GM12878 (cell line): Measurements from ENCODE around the gene BMP15. TPM values are rescaled to one million over a fixed set of nuclear protein-coding genes. Genes with fewer than 3 reads are reported as not detected.

ENCODE experiments used
- ATAC-seq: fragments of 200-7000 bp; cut with Tn5 transposase; 3 replicates; pipeline ENCODE4 v1.9.1; 2020; ENCODE audit warnings: mild to moderate bottlenecking, moderate library complexity
- BruUV-seq: library from RNA; stranded (reverse); fragments of 400-500 nt; replicated peaks from 2 replicates; lab custom pipeline; 2021; lab: Mats Ljungman, UMichigan
- CTCF ChIA-PET: fragments of 300-600 bp; sonication (Branson Sonifier 250); formaldehyde crosslinking; extraction: SDS; loops from one replicate; lab custom pipeline; 2021; ENCODE audit warnings: inconsistent platforms; lab: Yijun Ruan, JAX
- POLR2A ChIA-PET: fragments of 350-600 bp; formaldehyde crosslinking; extraction: SDS; loops from one replicate; lab custom pipeline; 2021; ENCODE audit warnings: inconsistent platforms; lab: Charles Lee
- RAD21 ChIA-PET: fragments of 300-600 bp; sonication (Branson Sonifier 250); formaldehyde crosslinking; loops from one replicate; lab custom pipeline; 2023; ENCODE audit warnings: antibody characterized with exemption; ENCODE audit not compliant: unreplicated experiment; lab: Charles Lee
- SMC1A ChIA-PET: fragments of 300-600 bp; sonication (Branson Sonifier 250); formaldehyde crosslinking; loops from one replicate; lab custom pipeline; 2023; ENCODE audit not compliant: unreplicated experiment, uncharacterized antibody; lab: Charles Lee
- DNase-seq: peaks from one replicate; pipeline ENCODE4 v3.0.0-alpha.2; 2011; ENCODE audit warnings: low read depth, low spot score
- FAIRE-seq: peaks from 3 replicates; lab custom pipeline; 2011; peaks lifted over from hg19 to GRCh38; lab: Jason Lieb, UNC
- H2AFZ ChIP-seq: 2 replicates; pipeline ENCODE4 v1.6.0; 2011; ENCODE audit warnings: low read depth, low read length, control low read depth; ENCODE audit not compliant: control insufficient read depth
- H3K27ac ChIP-seq: 2 replicates; pipeline ENCODE4 v1.5.1; 2011; ENCODE audit warnings: control low read depth; ENCODE audit not compliant: control insufficient read depth, insufficient read depth
- H3K27me3 ChIP-seq, 2 experiments: replicated peaks in 1 of 2; 2 replicates each; pipeline versions ENCODE4 v1.6.0 to v1.6.1; 2011; ENCODE audit warnings: low read length in 1 of 2; ENCODE audit not compliant: control insufficient read depth in 2 of 2, insufficient read depth in 2 of 2
- H3K36me3 ChIP-seq, 2 experiments: 2 replicates each; pipeline ENCODE4 v1.5.1; 2011; ENCODE audit warnings: low read length in 1 of 2; ENCODE audit not compliant: control insufficient read depth in 2 of 2, insufficient read depth in 2 of 2
- H3K4me1 ChIP-seq: 2 replicates; pipeline ENCODE4 v1.6.1; 2011; ENCODE audit warnings: mild to moderate bottlenecking, low read length, moderate library complexity, mixed read lengths; ENCODE audit not compliant: control insufficient read depth, insufficient read depth
- H3K4me2 ChIP-seq: 2 replicates; pipeline ENCODE4 v1.6.0; 2011; ENCODE audit warnings: control low read depth; ENCODE audit not compliant: control insufficient read depth, insufficient read depth
- H3K4me3 ChIP-seq: fragments of 200-600 bp; sonication (generic); 2 replicates; pipeline ENCODE4 v1.5.1; 2016
- H3K79me2 ChIP-seq: 2 replicates; pipeline ENCODE4 v1.6.0; 2011; ENCODE audit warnings: low read length; ENCODE audit not compliant: control insufficient read depth, insufficient read depth
- H3K9ac ChIP-seq: 2 replicates; pipeline ENCODE4 v1.8.0; 2011; ENCODE audit warnings: low read length, control low read depth, mixed read lengths; ENCODE audit not compliant: control insufficient read depth, insufficient read depth
- H3K9me3 ChIP-seq: replicated peaks from 3 replicates; pipeline ENCODE4 v1.5.1; 2011; ENCODE audit warnings: mild to moderate bottlenecking, low read length; ENCODE audit not compliant: control insufficient read depth, insufficient read depth
- H4K20me1 ChIP-seq: 2 replicates; pipeline ENCODE4 v1.6.0; 2011; ENCODE audit not compliant: control insufficient read depth, insufficient read depth
- CREB1 ChIP-seq: IDR thresholded peaks from 2 replicates; pipeline ENCODE4 v1.6.1; 2012; ENCODE audit warnings: low read depth, mild to moderate bottlenecking, inconsistent platforms
- HCFC1 ChIP-seq: fragments of 150-350 bp; IDR thresholded peaks from 2 replicates; pipeline ENCODE4 v1.6.1; 2014; ENCODE audit warnings: low read length
- IKZF2 ChIP-seq, 2 experiments: fragments of 450-650 bp; IDR thresholded peaks; 2 replicates each; pipeline ENCODE4 v1.6.1; 2017; ENCODE audit warnings: mild to moderate bottlenecking in 2 of 2, moderate library complexity in 2 of 2
- MEF2A ChIP-seq: IDR thresholded peaks from 2 replicates; pipeline ENCODE4 v1.6.1; 2011; ENCODE audit warnings: low read depth, mild to moderate bottlenecking, low read length, moderate library complexity; ENCODE audit not compliant: insufficient read depth
- MTA3 ChIP-seq: IDR thresholded peaks from 2 replicates; pipeline ENCODE4 v1.6.1; 2012; ENCODE audit warnings: low read length, inconsistent platforms, borderline replicate concordance
- RCOR1 ChIP-seq: conservative IDR thresholded peaks from 2 replicates; pipeline ENCODE4 v1.6.1; 2012; ENCODE audit warnings: low read depth, low read length, improper control_type of control experiment
- SREBF1 ChIP-seq: IDR thresholded peaks from 2 replicates; pipeline ENCODE4 v1.6.1; 2012; ENCODE audit warnings: mild to moderate bottlenecking, low read length
- ZNF384 ChIP-seq: IDR thresholded peaks from 2 replicates; pipeline ENCODE4 v1.6.1; 2012; ENCODE audit warnings: low read depth, mild to moderate bottlenecking, low read length, improper control_type of control experiment, borderline replicate concordance
- WGBS: methylation state at CpG from one replicate; pipeline ENCODE4 v1.1.6; 2016; ENCODE audit warnings: low lambda C conversion rate; ENCODE audit not compliant: insufficient replicate concordance, insufficient coverage; ENCODE audit errors: missing lambda C conversion rate; 5-methylcytosine and 5-hydroxymethylcytosine counted together
- in situ Hi-C: fragments of 300-500 bp; cut with MboI; formaldehyde crosslinking; loops from 9 replicates; pipeline ENCODE4 v1.14.3; 2018; ENCODE audit warnings: mixed read lengths
- intact Hi-C: fragments of 100-400 bp; cut with micrococcal nuclease; formaldehyde crosslinking; loops from one replicate; pipeline ENCODE4 v1.14.2; 2022; ENCODE audit not compliant: unreplicated experiment
- polyA plus RNA-seq, 11 experiments: library from polyadenylated mRNA; depleted of rRNA in 4 of 11; unstranded in 6 of 11; stranded (reverse) in 5 of 11; fragments of >200 nt; fragmentation: Nextera tagmentation in 4 of 11; fragmentation: Illumina TruSeq in 1 of 11; extraction: Ambion mirVana in 4 of 11; extraction: Trizol in 1 of 11; gene quantifications; 1 replicate in 1 of 11; 2 replicates in 10 of 11; pipeline versions ENCODE4 v1.2.1 to v1.2.3, GENCODE V29; 2011 to 2016; ENCODE audit warnings: inconsistent platforms in 2 of 11, missing spikeins in 2 of 11, low read depth in 1 of 11
- total RNA-seq, 4 experiments: library from RNA; depleted of rRNA in 3 of 4; stranded (reverse); fragments of >200 nt in 3 of 4; fragmentation: Illumina TruSeq in 1 of 4; extraction: Trizol in 1 of 4; gene quantifications; 2 replicates each; pipeline versions ENCODE4 v1.2.1 to v1.2.3, GENCODE V29; 2013 to 2021
- TF ChIP-seq, protein P1 (sequence below): fragments of 450-650 bp; conservative IDR thresholded peaks from 2 replicates; pipeline ENCODE4 v1.6.1; 2017; ENCODE audit warnings: mild to moderate bottlenecking, moderate library complexity
- TF ChIP-seq, protein P2 (sequence below): fragments of 450-650 bp; IDR thresholded peaks from 2 replicates; pipeline ENCODE4 v1.6.1; 2018; ENCODE audit warnings: mild to moderate bottlenecking, low read depth, moderate library complexity; ENCODE audit not compliant: partially characterized antibody
- TF ChIP-seq, protein P3 (sequence below): IDR thresholded peaks from 2 replicates; pipeline ENCODE4 v1.6.1; 2012; ENCODE audit warnings: improper control_type of control experiment, low read depth, low read length; ENCODE audit not compliant: insufficient replicate concordance

The BMP15 gene
- total and polyA plus RNA-seq, 10 of the 15 experiments (the other 5 are each of a cell fraction or from before 2014, with no cell fraction given) = not detected

DNA sequence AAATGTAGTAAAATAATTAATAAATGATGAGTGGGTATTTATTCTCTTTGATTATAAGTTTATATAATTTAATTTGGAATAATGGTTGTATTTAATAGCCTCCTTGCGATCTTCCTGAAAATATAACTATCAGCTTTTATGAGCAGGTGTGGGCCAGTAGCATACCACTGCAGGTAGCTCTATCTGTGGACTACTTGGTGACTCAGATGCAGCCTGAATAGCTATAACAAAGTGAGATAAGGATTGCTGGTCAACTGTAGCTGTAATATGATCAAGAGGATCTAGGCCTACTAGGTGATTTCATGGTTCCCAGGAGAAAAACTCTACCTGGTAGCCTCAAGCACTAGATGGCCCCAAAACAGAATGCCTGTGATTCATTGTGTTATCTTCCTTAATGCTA is 47.1 kb upstream of the BMP15 start (continued):
- TF ChIP-seq CREB1 (no peak), ZNF384 (no peak), RCOR1 (no peak), MEF2A (no peak)
- TF ChIP-seq, protein P1, sequence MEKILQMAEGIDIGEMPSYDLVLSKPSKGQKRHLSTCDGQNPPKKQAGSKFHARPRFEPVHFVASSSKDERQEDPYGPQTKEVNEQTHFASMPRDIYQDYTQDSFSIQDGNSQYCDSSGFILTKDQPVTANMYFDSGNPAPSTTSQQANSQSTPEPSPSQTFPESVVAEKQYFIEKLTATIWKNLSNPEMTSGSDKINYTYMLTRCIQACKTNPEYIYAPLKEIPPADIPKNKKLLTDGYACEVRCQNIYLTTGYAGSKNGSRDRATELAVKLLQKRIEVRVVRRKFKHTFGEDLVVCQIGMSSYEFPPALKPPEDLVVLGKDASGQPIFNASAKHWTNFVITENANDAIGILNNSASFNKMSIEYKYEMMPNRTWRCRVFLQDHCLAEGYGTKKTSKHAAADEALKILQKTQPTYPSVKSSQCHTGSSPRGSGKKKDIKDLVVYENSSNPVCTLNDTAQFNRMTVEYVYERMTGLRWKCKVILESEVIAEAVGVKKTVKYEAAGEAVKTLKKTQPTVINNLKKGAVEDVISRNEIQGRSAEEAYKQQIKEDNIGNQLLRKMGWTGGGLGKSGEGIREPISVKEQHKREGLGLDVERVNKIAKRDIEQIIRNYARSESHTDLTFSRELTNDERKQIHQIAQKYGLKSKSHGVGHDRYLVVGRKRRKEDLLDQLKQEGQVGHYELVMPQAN = no peak
- TF ChIP-seq, all 136 proteins: peak for 0

DNA sequence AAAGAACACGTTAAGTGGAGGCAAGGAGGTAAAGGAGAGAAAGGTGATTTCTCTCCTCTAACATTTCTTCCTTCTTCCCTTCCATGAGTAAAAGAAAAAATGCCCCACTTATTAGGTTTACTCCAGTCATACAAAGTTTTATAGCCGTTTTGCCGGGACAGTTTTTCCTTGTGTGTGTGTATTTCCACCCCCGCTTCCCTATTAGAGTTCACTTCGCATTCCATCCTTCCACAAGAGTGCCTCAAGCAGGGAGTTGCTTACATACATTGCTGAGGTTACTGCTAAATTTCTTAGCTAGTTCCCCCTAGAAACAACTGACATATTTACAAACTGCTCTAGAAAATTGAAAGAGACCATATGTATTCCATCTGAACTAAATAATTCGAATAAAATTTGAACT is 45.2 kb upstream of the BMP15 start:
- DNase-seq = no peak
- Histone ChIP-seq H3K27me3 (no peaks in the 10 kb centered on the region), H3K4me1 (no peaks in the 10 kb centered on the region), H3K4me3 (no peak overlapping the region), H3K36me3 (no peaks in the 10 kb centered on the region), H3K27ac (no peak overlapping the region), H3K9ac (no peak overlapping the region), H3K79me2 (no peaks in the 10 kb centered on the region), H3K9me3 (no peaks in the 10 kb centered on the region), H4K20me1 (no peaks in the 10 kb centered on the region), H3K4me2 (no peak overlapping the region), H2AFZ (no peak overlapping the region)
- WGBS = 20% methylated on average over 6 of the region's 6 CpGs
- CTCF ChIA-PET = interaction anchor here (1.4 kb wide), 1 partner anchor 38 kb away, joined by 3 read pairs; no protein-coding TSS in a partner anchor
- TF ChIP-seq MTA3 (no peak), HCFC1 (no peak), SREBF1 (no peak), IKZF2 (IDR thresholded peaks at IDR 0.05) (no peak)
- TF ChIP-seq, protein P2, sequence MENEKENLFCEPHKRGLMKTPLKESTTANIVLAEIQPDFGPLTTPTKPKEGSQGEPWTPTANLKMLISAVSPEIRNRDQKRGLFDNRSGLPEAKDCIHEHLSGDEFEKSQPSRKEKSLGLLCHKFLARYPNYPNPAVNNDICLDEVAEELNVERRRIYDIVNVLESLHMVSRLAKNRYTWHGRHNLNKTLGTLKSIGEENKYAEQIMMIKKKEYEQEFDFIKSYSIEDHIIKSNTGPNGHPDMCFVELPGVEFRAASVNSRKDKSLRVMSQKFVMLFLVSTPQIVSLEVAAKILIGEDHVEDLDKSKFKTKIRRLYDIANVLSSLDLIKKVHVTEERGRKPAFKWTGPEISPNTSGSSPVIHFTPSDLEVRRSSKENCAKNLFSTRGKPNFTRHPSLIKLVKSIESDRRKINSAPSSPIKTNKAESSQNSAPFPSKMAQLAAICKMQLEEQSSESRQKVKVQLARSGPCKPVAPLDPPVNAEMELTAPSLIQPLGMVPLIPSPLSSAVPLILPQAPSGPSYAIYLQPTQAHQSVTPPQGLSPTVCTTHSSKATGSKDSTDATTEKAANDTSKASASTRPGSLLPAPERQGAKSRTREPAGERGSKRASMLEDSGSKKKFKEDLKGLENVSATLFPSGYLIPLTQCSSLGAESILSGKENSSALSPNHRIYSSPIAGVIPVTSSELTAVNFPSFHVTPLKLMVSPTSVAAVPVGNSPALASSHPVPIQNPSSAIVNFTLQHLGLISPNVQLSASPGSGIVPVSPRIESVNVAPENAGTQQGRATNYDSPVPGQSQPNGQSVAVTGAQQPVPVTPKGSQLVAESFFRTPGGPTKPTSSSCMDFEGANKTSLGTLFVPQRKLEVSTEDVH = no peak
- TF ChIP-seq, protein P3, sequence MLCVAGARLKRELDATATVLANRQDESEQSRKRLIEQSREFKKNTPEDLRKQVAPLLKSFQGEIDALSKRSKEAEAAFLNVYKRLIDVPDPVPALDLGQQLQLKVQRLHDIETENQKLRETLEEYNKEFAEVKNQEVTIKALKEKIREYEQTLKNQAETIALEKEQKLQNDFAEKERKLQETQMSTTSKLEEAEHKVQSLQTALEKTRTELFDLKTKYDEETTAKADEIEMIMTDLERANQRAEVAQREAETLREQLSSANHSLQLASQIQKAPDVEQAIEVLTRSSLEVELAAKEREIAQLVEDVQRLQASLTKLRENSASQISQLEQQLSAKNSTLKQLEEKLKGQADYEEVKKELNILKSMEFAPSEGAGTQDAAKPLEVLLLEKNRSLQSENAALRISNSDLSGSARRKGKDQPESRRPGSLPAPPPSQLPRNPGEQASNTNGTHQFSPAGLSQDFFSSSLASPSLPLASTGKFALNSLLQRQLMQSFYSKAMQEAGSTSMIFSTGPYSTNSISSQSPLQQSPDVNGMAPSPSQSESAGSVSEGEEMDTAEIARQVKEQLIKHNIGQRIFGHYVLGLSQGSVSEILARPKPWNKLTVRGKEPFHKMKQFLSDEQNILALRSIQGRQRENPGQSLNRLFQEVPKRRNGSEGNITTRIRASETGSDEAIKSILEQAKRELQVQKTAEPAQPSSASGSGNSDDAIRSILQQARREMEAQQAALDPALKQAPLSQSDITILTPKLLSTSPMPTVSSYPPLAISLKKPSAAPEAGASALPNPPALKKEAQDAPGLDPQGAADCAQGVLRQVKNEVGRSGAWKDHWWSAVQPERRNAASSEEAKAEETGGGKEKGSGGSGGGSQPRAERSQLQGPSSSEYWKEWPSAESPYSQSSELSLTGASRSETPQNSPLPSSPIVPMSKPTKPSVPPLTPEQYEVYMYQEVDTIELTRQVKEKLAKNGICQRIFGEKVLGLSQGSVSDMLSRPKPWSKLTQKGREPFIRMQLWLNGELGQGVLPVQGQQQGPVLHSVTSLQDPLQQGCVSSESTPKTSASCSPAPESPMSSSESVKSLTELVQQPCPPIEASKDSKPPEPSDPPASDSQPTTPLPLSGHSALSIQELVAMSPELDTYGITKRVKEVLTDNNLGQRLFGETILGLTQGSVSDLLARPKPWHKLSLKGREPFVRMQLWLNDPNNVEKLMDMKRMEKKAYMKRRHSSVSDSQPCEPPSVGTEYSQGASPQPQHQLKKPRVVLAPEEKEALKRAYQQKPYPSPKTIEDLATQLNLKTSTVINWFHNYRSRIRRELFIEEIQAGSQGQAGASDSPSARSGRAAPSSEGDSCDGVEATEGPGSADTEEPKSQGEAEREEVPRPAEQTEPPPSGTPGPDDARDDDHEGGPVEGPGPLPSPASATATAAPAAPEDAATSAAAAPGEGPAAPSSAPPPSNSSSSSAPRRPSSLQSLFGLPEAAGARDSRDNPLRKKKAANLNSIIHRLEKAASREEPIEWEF = no peak
- no TSS peak for BruUV-seq
- RAD21 ChIA-PET = no interaction called here
- in situ Hi-C loops = no loop called here
- no peak for FAIRE-seq
- POLR2A ChIA-PET = no interaction called here
- SMC1A ChIA-PET = interaction anchor here (0.9 kb wide), 1 partner anchor 9 kb away, joined by 3 read pairs; no protein-coding TSS in a partner anchor
- ATAC-seq = no peak
- intact Hi-C loops = no loop called here
